CD4-positive, CD25-positive, alpha-beta regulatory T cell (primary cell): ENCODE results near the gene ZMYM4. TPM values are rescaled to one million over a fixed set of nuclear protein-coding genes. Genes with fewer than 3 reads are reported as not detected.

Experiments used
- ATAC-seq, 2 donors: fragments of 150-1000 bp; cut with Tn5 transposase; one replicate each; pipeline ENCODE4 v1.10.0; 2021; ENCODE audit warnings: low read depth in 2 of 2, moderate number of reproducible peaks in 2 of 2, moderate library complexity in 1 of 2
- DNase-seq, 3 donors: peaks; one replicate each; pipeline versions ENCODE4 v3.0.0 to v3.0.0-alpha.2; 2012 to 2022; ENCODE audit warnings: mixed read lengths in 1 of 3
- H3K27ac ChIP-seq: one replicate; pipeline ENCODE4 v1.7.0; 2013; ENCODE audit warnings: mild to moderate bottlenecking, low read length; ENCODE audit not compliant: insufficient read depth, poor library complexity, severe bottlenecking
- H3K27me3 ChIP-seq: one replicate; pipeline ENCODE4 v1.7.0; 2013; ENCODE audit warnings: low read length; ENCODE audit not compliant: control insufficient read depth, insufficient read depth
- H3K36me3 ChIP-seq: one replicate; pipeline ENCODE4 v1.7.0; 2013; ENCODE audit warnings: mild to moderate bottlenecking, low read length, moderate library complexity; ENCODE audit not compliant: control insufficient read depth, insufficient read depth
- H3K4me1 ChIP-seq: 2 replicates; pipeline ENCODE4 v1.7.0; 2013; ENCODE audit warnings: mild to moderate bottlenecking, low read length; ENCODE audit not compliant: insufficient read depth, control insufficient read depth, poor library complexity, severe bottlenecking
- H3K4me3 ChIP-seq: one replicate; pipeline ENCODE4 v1.7.0; 2013; ENCODE audit warnings: low read depth, mild to moderate bottlenecking, low read length, moderate library complexity
- H3K9me3 ChIP-seq, 2 experiments: 1 replicate in 1 of 2; 2 replicates in 1 of 2; pipeline ENCODE4 v1.7.0; 2013; ENCODE audit warnings: low read length in 2 of 2, mild to moderate bottlenecking in 1 of 2, moderate library complexity in 1 of 2; ENCODE audit not compliant: control insufficient read depth in 2 of 2
- H3K27ac Mint-ChIP-seq, 3 donors: one replicate each; pipeline ENCODE4 v1.8.0; 2020 to 2022; ENCODE audit warnings: mild to moderate bottlenecking in 3 of 3, mixed read lengths in 3 of 3, moderate library complexity in 2 of 3
- H3K27me3 Mint-ChIP-seq: one replicate; pipeline ENCODE4 v1.8.0; 2022; ENCODE audit warnings: mild to moderate bottlenecking, mixed read lengths
- H3K36me3 Mint-ChIP-seq: one replicate; pipeline ENCODE4 v1.8.0; 2020; ENCODE audit warnings: mixed read lengths
- H3K4me1 Mint-ChIP-seq, 4 donors: one replicate each; pipeline ENCODE4 v1.8.0; 2020 to 2022; ENCODE audit warnings: mixed read lengths in 4 of 4, mild to moderate bottlenecking in 1 of 4
- H3K4me3 Mint-ChIP-seq, 4 donors: one replicate each; pipeline ENCODE4 v1.8.0; 2020 to 2022; ENCODE audit warnings: mild to moderate bottlenecking in 4 of 4, mixed read lengths in 4 of 4, moderate library complexity in 3 of 4
- H3K9me3 Mint-ChIP-seq, 7 donors: one replicate each; pipeline ENCODE4 v1.8.0; 2020 to 2022; ENCODE audit warnings: mixed read lengths in 7 of 7, mild to moderate bottlenecking in 3 of 7, moderate library complexity in 2 of 7
- polyA plus RNA-seq, 4 donors: library from polyadenylated mRNA; unstranded; fragments of 300-500 nt; fragmentation: Illumina TruSeq; gene quantifications; one replicate each; pipeline ENCODE4 v1.2.3, GENCODE V29; 2021
- total RNA-seq: library from RNA; stranded (reverse); gene quantifications from one replicate; pipeline ENCODE4 v1.2.3, GENCODE V29; 2022

Gene ZMYM4
- total and polyA plus RNA-seq, 5 donors from 2014 or later: 21.6 to 31.3 (median 26.8) TPM

DNA sequence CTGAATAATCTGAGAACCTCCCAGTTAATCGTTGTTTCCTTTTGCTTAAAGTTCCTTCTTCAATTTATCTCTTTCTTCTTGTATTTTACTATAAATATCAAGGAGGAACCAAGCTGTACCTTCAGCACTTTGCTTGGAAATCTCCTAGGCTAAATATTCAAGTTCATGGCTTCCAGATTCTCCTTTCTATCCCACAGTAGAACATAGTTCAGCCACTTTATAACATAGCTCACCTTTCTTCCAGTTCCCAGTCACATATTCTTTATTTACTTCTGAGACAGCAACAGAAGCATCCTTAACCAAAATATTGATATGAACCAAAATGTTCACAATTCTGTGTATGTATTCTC, 11.0 kb downstream of the ZMYM4 start:
- H3K9me3 ChIP-seq: peaks cover 0 to 5% of the 10 kb centered on the region in 2 experiments
- DNase-seq (no peak), ATAC-seq (no peak)
- H3K36me3 Mint-ChIP-seq: peaks cover 28% of the 10 kb centered on the region
- H3K27ac ChIP-seq: no peak overlapping the region
- H3K4me3 Mint-ChIP-seq: no peak overlapping the region
- peaks cover 0 to 11% (median 0%) of the 10 kb centered on the region in 7 donors for H3K9me3 Mint-ChIP-seq
- H3K27ac Mint-ChIP-seq: no peak overlapping the region
- peaks cover 5 to 19% (median 11%) of the 10 kb centered on the region in 4 donors for H3K4me1 Mint-ChIP-seq
- no peaks in the 10 kb centered on the region for H3K27me3 Mint-ChIP-seq
- H3K4me3 ChIP-seq: no peak overlapping the region
- H3K4me1 ChIP-seq: no peaks in the 10 kb centered on the region
- H3K36me3 ChIP-seq: peaks cover 6% of the 10 kb centered on the region
- H3K27me3 ChIP-seq: no peaks in the 10 kb centered on the region

GRCh38 chr1:35280006-35280405, 11.5 kb downstream of the ZMYM4 start:
- peaks cover 0 to 5% of the 10 kb centered on the region in 2 experiments for H3K9me3 ChIP-seq
- no peak for ATAC-seq
- no peak overlapping the region for H3K27ac Mint-ChIP-seq
- peaks cover 0 to 11% (median 0%) of the 10 kb centered on the region in 7 donors for H3K9me3 Mint-ChIP-seq
- H3K27me3 ChIP-seq: no peaks in the 10 kb centered on the region
- H3K4me1 Mint-ChIP-seq: peaks cover 6 to 20% (median 14%) of the 10 kb centered on the region in 4 donors
- H3K36me3 ChIP-seq: peaks cover 6% of the 10 kb centered on the region
- no peak overlapping the region for H3K4me3 ChIP-seq
- no peaks in the 10 kb centered on the region for H3K27me3 Mint-ChIP-seq
- DNase-seq: no peak
- H3K4me3 Mint-ChIP-seq: no peak overlapping the region
- H3K36me3 Mint-ChIP-seq: peaks cover 31% of the 10 kb centered on the region
- H3K4me1 ChIP-seq: no peaks in the 10 kb centered on the region
- no peak overlapping the region for H3K27ac ChIP-seq

- no peak for ATAC-seq
- Mint-ChIP-seq H3K9me3 (peaks cover 0 to 11% (median 0%) of the 10 kb centered on the region in 7 donors), H3K4me1 (peaks cover 16 to 33% (median 25%) of the 10 kb centered on the region in 4 donors), H3K4me3 (no peak overlapping the region), H3K27me3 (no peaks in the 10 kb centered on the region), H3K36me3 (peaks cover 31% of the 10 kb centered on the region), H3K27ac (no peak overlapping the region)
- no peak overlapping the region for H3K4me3 ChIP-seq
- peaks cover 0 to 5% of the 10 kb centered on the region in 2 experiments for H3K9me3 ChIP-seq
- peaks cover 7% of the 10 kb centered on the region for H3K4me1 ChIP-seq
- no peak for DNase-seq
- no peaks in the 10 kb centered on the region for H3K27me3 ChIP-seq
- H3K27ac ChIP-seq: no peak overlapping the region
- H3K36me3 ChIP-seq: peaks cover 6% of the 10 kb centered on the region
These were observed 13.1 kb downstream of the ZMYM4 start for GRCh38 chr1:35281565-35281964.

GRCh38 chr1:35282172-35282571, 13.7 kb downstream of the ZMYM4 start:
- no peak for ATAC-seq
- H3K27me3 ChIP-seq: no peaks in the 10 kb centered on the region
- peaks cover 16 to 30% (median 27%) of the 10 kb centered on the region in 4 donors for H3K4me1 Mint-ChIP-seq
- H3K4me1 ChIP-seq: peaks cover 10% of the 10 kb centered on the region
- no peak overlapping the region for H3K27ac ChIP-seq
- H3K4me3 ChIP-seq: no peak overlapping the region
- H3K9me3 ChIP-seq: peaks cover 0 to 5% of the 10 kb centered on the region in 2 experiments
- peaks cover 0 to 11% (median 0%) of the 10 kb centered on the region in 7 donors for H3K9me3 Mint-ChIP-seq
- peaks cover 6% of the 10 kb centered on the region for H3K36me3 ChIP-seq
- no peak overlapping the region for H3K4me3 Mint-ChIP-seq
- peaks cover 31% of the 10 kb centered on the region for H3K36me3 Mint-ChIP-seq
- DNase-seq: no peak
- H3K27me3 Mint-ChIP-seq: no peaks in the 10 kb centered on the region
- H3K27ac Mint-ChIP-seq: no peak overlapping the region

DNA sequence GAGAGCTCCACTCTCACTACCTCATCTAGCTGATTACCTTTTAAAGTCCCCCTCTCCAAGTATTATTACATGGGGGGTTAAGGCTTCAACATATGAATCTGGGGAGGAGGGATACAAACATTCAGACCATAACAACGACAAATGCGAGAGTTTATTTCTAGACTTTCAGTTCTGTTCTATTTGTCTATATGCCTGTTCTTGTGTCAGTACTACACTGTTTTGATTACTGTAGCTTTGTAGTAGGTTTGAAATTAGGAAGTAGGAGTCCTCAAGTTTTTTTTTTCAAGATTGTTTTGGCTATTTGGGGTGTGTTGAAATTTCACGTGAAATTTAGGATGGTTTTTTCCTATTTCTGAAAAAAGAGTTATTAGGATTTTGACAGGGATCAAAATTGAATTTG, 16.3 kb downstream of the ZMYM4 start:
- no peak overlapping the region for H3K4me3 ChIP-seq
- ATAC-seq (no peak), DNase-seq (no peak)
- no peak overlapping the region for H3K27ac ChIP-seq
- H3K36me3 ChIP-seq: peaks cover 3% of the 10 kb centered on the region
- H3K9me3 ChIP-seq: peaks cover 0 to 5% of the 10 kb centered on the region in 2 experiments
- no peaks in the 10 kb centered on the region for H3K27me3 ChIP-seq
- no peaks in the 10 kb centered on the region for H3K27me3 Mint-ChIP-seq
- H3K4me1 ChIP-seq: peaks cover 10% of the 10 kb centered on the region
- H3K36me3 Mint-ChIP-seq: peaks cover 19% of the 10 kb centered on the region
- H3K9me3 Mint-ChIP-seq: peaks cover 0 to 6% (median 0%) of the 10 kb centered on the region in 7 donors
- no peak overlapping the region for H3K4me3 Mint-ChIP-seq
- peaks cover 19 to 38% (median 32%) of the 10 kb centered on the region in 4 donors for H3K4me1 Mint-ChIP-seq
- H3K27ac Mint-ChIP-seq: peak overlapping the region in 1 of 3 donors; percentile 36

DNA sequence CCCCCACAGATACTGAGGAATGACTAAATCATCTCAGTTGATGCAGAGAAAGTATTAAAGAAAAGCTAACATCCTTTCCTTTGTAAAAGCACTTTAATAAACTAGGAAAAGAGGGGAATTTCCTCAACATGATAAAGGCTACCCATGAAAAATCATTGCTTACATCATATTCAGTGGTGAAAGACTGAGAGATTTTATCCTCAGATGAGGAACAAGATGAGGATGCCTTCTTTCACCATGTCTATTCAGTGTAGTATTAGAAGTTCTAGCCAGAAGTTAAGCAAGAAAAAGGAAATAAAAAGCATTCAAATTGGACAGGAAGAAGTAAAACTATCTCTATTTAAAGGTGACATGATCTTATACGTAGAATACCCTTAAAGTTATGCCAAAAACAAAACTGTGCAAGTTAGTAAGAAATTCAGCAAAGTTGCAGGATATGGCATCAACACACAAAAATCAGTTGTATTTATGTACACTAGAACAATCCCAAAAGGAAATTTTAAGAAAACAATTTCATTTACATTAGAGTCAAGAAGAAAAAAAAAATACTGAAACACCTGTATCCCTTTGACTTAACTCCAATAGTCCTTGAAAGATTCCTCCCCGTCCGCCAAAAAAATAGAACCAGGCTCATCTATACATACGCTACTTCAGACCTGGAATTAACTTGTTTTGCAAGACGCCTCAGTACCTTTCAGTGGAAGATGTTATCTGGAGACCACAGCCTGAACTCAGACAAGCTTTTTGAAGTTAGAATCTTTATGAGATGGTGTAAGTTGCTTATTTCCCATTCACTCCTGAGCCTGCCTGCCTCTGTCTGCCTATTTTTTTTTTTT, 17.5 kb downstream of the ZMYM4 start:
- H3K4me3 ChIP-seq: no peak overlapping the region
- H3K27ac Mint-ChIP-seq: peak overlapping the region; percentile 28 to 56 (median 45)
- no peaks in the 10 kb centered on the region for H3K27me3 ChIP-seq
- DNase-seq (peak in 1 of 3 donors; percentile 34), ATAC-seq (peak in 1 of 2 donors; percentile 34)
- peaks cover 0 to 5% of the 10 kb centered on the region in 2 experiments for H3K9me3 ChIP-seq
- H3K4me3 Mint-ChIP-seq: peak overlapping the region in 2 of 4 donors; percentile 4 to 64
- H3K36me3 ChIP-seq: peaks cover 3% of the 10 kb centered on the region
- H3K27ac ChIP-seq: no peak overlapping the region
- H3K36me3 Mint-ChIP-seq: peaks cover 14% of the 10 kb centered on the region
- H3K27me3 Mint-ChIP-seq: no peaks in the 10 kb centered on the region
- H3K9me3 Mint-ChIP-seq: peaks cover 0 to 6% (median 0%) of the 10 kb centered on the region in 7 donors
- H3K4me1 Mint-ChIP-seq: peaks cover 18 to 42% (median 30%) of the 10 kb centered on the region in 4 donors
- H3K4me1 ChIP-seq: peaks cover 10% of the 10 kb centered on the region

DNA sequence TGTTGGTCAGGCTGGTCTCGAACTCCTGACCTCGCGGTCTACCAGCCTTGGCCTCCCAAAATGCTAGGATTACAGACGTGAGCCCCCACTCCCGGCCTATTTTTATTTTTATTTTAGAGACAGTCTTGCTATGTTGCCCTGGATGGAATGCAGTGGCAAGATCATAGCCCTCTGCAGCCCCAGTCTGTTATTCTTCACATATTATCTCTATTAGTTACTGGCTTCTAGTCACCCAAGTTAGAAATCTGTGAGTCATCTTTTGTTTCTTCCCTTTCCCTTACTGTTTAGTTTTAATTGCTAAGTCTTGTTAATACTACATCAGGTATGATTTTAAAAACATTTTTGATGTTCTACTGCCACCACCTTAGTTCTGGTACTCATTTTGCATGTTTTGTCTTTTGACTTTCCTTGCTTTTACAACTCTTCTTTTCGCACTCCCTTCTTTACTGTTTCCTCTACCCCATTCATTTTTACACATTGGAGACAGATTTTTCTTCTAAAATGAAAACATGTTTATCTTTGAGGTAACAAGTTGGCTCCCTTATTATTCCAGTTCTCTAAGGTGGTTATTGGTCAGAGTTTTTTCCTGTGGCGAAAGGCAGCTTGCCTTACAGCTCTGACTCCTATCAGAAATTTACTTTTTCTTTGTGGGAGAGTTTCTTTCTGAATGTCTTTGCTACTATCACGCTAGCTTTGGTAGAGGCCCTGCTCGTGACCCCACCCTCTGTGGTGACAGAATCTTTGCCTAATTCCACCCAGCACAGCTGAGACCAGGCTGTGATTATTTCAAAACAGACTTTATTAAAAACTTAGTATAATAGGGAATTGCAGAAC, 19.5 kb downstream of the ZMYM4 start:
- Histone ChIP-seq H3K4me3 (no peak overlapping the region), H3K9me3 (no peaks in the 10 kb centered on the region), H3K27me3 (no peaks in the 10 kb centered on the region), H3K27ac (no peak overlapping the region), H3K4me1 (peaks cover 10% of the 10 kb centered on the region), H3K36me3 (no peaks in the 10 kb centered on the region)
- Mint-ChIP-seq H3K27ac (no peak overlapping the region), H3K27me3 (no peaks in the 10 kb centered on the region), H3K4me1 (peaks cover 18 to 42% (median 30%) of the 10 kb centered on the region in 4 donors), H3K4me3 (no peak overlapping the region), H3K9me3 (no peaks in the 10 kb centered on the region), H3K36me3 (peaks cover 7% of the 10 kb centered on the region)
- DNase-seq: no peak
- ATAC-seq: no peak
